Right renal pelvis (tissue), 4 donors: ENCODE data around the gene THSD4. TPM values are rescaled to one million over a fixed set of nuclear protein-coding genes. Genes with fewer than 3 reads are reported as not detected.
"Not testable (repeated sequence)": the region's sequence is repeated elsewhere in the genome, so short reads cannot be mapped to it uniquely, and the experiment has no call there.

Experiments used
- DNase-seq, 4 donors: peaks; one replicate each; pipeline ENCODE4 v3.0.0-alpha.2; 2013; ENCODE audit warnings: low read depth in 4 of 4, low spot score in 3 of 4, missing footprints in 1 of 4
- polyA plus RNA-seq, 4 donors: library from polyadenylated mRNA; unstranded; fragments of 120-200 nt; gene quantifications; one replicate each; pipeline ENCODE4 v1.2.1, GENCODE V29; 2013; ENCODE audit not compliant: insufficient read length in 4 of 4

Gene THSD4
- polyA plus RNA-seq, 4 donors, result 32.7 to 45.9 (median 35.6) TPM

DNA sequence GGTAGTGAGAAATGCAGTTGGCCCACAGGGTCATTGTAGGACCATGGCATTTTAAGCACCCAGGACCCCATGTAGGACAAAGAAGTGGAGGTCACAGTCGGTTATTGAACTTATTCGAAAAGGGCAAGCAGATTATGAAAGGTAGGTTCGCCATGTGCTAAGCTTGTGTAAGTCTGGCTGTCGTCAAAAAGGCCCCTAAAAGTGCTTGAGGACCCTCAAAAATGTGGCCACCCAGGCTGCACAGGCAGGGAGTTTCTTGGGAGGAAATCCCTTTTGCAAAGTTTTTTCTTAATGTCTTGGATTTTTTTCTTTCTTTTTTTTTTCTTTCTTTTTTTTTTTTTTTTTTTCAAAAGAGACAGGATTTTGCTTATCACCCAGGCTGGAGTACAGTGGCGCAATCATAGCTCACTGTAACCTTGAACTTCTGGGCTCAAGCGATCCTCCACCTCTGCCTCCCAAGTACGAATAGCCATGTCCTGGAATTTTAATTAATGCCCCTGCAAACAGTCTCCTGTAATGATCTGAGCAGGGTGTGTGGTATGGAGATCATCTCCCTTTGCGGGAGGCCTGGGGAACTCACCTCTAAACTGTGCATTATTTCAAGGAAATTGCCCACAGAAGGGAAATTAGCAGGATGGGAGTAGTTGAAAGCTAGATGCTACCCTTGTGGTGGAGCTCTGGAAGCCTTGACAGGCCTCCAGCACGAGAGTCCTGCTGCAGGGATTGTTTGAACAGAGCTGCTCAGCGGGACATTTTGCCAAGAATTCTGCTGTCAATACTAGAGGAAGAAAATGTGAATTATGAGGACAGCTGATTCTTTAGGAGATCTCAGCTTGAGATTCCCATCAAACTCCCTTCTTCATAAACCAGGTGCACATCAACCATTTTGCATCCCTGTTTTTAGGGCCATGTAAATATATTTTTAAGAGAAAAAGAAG lies 28.4 kb downstream of the THSD4 start:
- no peak for DNase-seq

DNA sequence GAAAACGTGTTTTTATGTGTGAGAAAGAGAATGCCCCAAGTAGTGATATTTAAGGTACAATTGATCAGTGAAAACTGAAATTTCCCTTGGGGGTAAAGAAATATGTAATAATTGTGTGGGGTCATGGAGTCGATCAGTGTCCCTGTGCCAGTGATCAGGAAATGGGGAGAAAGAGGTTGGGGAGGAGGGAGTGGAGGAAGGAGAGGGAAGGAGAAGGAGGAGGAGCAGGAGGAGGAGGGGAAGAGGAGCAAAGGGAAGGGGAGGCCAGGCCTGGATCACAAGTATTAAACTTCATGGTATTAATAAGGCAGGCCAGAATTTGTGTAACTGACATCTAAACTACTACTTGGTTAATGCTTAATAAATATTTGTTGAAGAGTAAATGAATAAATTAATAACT lies 30.4 kb downstream of the THSD4 start:
- no peak for DNase-seq

DNA sequence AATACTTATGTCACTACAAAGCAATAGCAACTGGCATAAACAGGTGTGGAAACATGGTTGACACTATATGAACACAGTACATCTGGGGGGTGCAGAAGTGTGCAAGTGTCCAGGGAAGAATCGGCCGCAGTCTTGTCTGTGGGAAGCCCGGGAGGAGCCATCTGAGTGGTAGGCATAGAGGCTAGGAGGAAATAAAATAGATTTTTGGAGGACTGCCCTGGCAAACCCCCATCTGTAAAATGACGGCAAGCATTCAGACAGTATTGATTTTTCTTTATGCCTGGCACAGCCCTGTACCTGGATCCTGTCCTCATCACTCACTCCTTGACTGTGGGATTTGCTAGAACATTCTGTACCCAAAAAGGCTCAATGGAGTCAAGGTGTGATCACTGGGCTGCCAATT lies 31.3 kb downstream of the THSD4 start:
- no peak for DNase-seq

DNA sequence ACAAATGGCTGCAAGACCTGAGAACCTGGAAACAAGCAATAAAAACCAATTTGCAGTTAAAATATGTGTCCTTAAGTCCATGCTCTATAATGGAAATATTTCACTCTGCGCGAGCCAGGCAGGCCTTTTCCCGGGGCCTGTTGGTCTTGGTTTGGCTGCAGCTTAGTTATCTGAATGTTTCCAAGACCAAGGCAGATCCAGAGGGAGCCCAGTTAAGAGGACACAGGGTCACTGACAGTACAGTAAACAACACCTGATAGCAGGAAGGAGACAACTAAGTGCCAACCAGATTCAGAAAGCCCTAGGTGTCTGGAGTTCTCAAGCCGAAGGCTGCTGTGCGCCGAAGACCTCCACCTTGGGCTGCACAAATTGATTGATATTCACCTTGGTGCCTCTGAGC lies 32.8 kb downstream of the THSD4 start:
- DNase-seq, result no peak

DNA sequence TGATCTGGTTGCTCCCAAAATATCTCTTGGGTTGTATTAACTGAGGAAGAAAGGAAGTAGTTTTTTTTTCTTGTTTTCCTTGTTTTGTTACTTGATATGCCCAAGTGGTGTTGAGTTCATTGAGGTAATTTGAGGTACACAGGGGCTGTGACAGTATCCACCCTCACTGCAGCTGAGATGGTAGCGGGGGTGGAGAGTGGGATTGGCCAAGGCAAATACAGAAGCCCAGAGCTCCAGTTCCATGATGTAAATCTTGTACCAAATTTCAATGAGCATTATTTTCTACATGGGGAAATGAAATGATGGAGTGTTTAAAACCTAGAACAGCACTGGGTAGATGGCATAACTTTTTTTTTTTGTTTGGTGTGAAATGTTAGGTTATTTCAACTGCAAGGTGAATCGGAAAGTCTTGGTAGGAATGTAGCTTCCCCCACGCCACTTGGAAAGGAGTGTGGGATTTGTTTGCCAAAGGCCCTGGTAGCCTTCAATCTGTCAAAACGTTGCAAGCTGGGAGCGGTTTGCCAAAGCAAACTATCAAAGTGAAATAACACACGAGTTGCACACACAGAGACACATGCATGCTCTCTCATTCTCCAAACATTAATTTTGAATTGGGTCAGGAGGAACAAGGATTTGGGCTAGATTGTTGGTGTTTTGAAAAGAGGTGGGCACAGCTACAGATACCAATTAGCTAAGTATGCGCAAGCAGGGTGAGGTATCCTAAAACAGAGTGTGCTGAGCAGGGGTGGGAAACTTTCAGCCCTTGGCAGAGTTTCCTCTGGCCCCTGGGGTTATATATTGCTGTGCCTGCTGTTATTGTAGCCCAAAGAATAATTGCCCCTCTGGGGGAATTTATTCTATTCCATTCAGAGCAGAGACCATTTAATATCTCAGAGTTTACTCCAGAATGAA lies 34.6 kb downstream of the THSD4 start:
- no peak for DNase-seq

DNA sequence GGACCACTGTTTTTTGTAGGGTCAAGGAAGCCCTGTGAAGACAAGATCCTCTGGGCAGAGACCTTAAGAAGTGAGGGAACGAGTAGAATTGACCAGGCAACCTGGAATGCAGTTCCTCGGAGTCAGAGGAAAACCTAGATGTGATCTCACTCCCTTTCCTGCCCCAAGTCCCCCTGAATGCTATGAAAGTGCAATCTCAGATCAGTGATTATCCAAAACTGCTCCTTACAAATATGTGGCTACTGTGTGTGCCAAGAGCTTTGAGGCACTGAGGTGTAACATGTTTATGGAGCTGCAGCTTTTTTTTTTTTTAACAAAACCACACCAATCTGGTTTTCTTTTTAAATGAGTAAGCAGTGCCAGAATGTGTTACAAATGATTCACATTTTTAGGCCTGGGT lies 35.8 kb downstream of the THSD4 start:
- DNase-seq, result no peak

DNA sequence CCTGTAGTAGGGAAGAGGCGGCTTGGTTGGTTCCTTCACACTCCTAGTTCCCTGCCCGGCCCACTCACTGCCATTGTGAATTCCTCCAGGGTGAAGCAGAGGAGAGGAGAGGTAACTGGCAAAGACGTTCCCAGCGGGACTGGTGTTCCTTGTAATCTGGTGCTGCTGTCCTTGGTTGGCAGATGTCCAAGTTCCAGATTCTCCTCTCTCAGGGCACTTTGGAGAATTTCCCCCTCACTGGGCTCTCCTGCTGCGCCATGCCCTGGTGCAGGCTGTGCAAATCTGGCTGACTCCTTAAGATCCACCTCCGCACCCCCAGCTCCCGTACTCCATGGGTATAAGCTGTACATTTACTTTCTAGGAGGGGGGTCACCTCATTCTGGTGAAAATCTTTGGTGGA lies 37.3 kb downstream of the THSD4 start:
- DNase-seq, result no peak

DNA sequence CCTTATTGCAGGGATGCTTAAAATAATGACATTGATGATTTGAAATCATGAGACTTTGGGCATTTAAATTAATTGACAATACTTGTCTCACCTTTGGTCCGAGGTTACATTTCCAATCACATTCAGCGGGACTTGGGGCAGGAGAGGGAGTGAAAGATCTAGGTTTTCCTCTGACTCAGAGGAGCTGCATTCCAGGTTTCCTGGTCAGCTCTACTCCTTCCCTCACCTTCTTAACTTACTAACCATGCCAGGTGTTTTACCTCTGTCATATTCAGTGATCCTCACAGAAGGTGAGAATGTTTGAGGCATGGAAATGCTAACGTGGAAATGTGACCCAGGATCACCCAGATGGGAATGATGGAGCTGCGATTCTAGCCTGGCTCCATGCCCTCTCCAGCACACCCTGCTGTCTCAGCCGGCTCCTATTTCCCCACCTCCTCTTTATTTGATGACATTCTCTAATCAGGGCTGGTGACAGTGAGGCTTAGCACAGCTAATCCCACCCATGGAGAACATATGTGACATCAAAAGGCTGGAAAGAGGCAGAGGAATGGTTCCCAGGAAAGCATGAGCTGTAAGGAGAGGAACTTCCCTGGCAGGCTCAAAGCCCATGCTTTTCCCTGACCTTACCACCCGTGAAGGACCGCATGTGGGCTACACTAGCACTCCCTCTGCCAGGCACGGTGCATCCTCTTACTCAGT lies 38.7 kb downstream of the THSD4 start:
- no peak for DNase-seq

DNA sequence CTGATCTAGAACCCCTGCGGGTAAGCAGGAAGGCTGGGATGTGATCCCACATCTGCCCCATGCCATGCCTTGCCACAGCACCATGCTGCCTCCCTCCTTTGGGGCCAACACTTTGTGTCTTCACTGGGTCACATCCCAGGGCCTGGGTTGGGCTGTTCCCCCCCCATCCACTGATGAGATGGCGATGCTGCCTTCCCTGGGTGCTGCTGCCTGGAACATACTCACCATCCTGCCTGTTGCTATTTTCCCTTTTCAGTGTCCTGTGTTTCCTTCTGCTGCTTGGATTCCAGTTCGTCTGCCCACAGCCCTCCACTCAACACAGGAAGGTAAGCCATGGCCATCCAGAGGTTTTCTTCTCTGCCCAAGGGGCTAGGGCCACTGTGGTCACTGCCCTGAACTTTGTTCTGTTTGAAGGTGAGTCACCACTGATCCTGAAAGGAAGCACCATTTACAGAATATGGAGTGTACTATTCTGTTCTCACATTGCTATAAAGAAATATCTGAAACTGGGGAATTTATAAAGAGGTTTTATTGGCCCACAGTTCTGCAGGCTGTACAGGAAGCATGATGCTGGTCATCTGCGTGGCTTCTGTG lies 39.4 kb downstream of the THSD4 start:
- DNase-seq, result no peak

DNA sequence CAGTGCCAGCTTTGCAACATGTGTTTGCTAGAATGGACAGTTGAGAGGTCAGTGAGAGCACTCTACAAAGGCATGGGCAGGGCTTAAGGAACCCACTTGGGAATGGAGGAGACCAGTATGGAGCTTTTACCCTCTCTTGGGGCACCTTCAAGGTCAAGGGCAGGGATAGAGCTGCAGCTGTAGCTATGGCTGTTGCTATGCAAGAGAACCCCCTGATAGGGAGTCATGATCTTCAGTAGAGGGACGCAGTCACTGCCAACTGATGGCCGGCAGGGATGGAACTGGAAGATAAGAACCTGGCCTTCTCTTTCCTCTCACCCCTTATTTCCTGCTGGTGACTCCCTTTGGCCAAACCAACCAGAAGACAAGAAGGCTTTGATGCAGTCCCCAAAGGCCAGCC lies 40.3 kb downstream of the THSD4 start:
- DNase-seq, result no peak

DNA sequence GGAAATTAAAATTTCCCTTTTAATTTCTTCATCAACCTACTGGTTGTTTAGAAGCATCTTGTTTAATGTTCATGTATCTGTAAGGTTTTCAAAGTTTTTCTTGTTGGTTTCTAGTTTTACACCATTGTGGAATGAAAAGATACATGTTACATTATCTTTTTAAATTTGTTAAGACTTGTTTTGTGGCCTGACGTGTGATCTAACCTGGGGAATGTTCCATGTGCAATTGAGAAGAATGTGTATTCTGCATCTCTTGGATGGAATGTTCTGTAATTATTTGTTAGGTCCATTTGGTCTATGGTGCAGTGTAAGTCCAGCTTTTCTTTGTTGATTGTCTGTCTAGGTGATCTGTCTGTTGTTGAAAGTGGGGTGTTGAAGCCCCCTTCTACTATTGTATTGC lies 45.7 kb downstream of the THSD4 start:
- DNase-seq, result no peak

DNA sequence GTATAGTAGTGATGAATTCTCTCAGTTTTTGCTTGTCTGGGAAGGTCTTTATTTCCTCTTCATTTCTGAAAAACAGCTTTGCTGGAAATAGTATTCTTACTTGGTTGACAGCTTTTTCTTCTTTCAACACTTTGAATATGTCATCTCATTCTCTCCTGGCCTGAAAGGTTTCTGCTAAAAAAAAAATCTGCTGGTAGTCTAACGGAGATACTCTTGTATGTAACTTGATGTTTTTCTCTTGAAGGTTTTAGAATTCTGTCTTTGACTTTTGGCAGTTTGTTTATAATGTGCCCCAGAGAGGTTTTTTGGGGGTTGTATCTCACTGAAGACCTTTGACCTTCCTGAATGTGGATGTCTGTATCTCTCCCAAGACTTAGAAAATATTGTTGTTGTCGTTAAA lies 47.0 kb downstream of the THSD4 start:
- no peak for DNase-seq

DNA sequence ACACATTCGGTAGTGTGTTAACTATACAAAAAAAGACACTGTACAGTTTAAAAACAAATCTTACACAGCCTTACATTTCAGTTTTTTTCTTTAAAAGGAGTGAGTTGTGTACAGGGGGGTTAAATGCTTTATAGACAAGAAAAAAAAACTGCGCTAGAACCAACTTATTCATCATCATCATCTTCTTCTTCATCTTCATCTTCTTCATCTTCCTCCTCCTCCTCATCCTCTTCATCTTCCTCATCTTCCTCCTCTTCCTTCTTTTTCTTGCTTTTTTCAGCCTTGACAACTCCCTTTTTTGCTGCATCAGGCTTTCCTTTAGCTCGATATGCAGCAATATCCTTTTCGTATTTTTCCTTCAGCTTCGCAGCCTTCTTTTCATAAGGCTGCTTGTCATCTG lies 49.3 kb downstream of the THSD4 start:
- not testable (repeated sequence) for DNase-seq

DNA sequence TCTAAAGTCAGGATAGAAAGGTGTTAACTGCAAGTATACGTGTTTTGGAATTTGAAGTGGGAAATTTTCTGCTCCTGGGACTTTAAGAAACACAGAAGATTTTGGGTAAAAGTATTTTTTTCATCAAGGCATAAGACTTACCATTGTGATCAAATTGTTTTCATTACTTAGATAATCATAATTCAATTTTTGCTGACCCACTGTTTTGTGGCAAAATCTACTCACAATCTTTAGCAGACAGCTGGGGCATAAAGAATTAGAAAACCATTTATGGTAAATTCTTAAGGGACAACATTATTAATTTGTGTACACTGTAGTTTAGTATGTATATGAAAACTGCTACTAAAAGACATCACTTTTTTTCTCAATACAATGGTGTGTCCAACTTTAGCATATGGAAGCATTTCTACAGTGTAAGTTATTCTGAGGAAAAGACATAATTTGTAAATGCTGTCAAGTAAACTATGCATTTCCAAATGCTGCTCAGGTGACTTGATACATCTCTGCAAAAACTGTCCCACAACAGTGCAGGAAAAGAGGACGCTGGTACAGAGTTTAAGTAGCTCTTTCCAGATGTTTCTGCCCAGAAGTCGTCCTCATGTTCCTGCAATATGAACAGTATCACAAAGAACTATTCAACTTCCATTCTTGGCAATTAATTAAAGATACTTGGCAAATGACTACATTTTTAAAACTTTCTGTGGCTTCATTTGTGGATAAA lies 52.3 kb downstream of the THSD4 start:
- no peak for DNase-seq

DNA sequence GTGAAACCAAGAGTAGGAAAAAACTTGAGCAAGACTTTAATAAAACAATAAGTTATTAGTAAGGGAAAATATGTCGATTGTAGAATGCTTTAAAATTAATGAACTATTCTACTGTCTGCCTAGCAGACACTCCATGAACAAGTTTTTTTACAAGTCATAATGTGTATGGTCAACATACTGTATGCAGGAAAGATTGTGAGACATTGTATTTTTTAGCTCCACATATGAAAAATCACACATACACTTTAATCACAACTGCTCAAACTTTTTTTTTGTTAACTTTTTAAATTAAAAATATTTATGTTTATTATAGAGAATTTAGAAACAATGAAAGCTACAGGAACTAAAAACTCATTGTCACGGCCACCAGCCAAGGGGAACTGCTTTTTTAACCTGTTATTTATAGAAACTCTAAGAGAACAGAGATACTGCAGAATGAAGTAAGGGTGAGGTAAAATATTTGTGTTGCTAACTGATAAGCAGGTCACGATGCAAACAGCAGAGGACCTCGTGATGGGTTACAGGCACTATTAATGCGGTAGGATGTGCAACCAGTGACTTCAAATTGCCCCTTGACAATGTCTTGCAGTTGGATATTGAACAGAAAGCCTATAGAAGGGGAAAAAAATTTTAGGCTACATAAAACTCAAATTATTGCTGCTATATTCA lies 53.0 kb downstream of the THSD4 start:
- no peak for DNase-seq

DNA sequence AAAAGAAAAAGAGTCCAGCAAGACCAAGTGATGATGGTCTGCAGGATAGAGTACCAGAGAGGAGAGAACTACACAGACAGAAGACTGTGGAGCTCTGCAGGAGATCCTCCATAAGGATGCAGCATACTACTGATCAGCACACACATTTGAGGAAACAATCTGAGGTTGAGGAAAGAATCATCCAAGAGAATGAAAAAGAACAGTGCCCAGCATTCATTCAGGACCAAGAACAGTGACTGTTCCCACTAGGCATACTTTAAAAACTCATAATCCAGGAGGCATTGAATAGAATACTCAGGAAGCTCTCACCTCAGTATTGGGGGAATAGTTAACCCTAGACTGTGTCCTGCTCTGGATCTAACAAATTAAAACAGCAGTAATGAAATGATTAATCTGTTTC lies 54.9 kb downstream of the THSD4 start:
- DNase-seq, result no peak

DNA sequence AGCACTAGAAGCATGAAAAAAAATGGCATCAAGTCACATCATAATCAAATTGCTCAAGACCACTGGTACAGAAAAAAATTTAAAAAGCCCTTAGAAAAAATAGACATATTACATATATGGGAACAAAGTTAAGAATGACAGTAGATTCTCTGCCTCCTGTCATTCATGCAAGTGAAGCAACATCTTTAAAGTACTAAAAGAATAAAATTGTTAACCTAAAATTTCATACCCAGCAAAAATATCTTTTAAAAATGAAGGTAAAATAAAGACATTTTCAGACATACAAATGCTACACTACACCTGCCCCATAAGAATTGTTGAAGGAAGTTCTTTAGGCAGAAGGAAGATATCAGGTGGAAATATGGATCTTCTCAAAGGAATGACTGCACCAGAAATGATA lies 55.9 kb downstream of the THSD4 start:
- no peak for DNase-seq

DNA sequence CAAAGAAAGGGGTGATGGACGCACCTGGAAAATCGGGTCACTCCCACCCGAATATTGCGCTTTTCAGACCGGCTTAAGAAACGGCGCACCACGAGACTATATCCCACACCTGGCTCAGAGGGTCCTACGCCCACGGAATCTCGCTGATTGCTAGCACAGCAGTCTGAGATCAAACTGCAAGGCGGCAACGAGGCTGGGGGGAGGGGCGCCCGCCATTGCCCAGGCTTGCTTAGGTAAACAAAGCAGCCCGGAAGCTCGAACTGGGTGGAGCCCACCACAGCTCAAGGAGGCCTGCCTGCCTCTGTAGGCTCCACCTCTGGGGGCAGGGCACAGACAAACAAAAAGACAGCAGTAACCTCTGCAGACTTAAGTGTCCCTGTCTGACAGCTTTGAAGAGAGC lies 59.1 kb downstream of the THSD4 start:
- DNase-seq, result not testable (repeated sequence)
